GM10266 (cell line): Measurements from ENCODE around the gene SCLT1.
"Not testable (repeated sequence)": the region's sequence is repeated elsewhere in the genome, so short reads cannot be mapped to it uniquely, and the experiment has no call there.

Source experiments
- DNase-seq: peaks from one replicate; pipeline ENCODE4 v3.0.0; 2012; ENCODE audit errors: extremely low spot score
- TF ChIP-seq, protein P1 (sequence below): IDR thresholded peaks from 2 replicates; pipeline ENCODE4 v1.5.1; 2012; ENCODE audit warnings: mild to moderate bottlenecking, low read depth; ENCODE audit not compliant: control insufficient read depth, insufficient read depth; ENCODE audit errors: missing control alignments

Gene SCLT1

DNA sequence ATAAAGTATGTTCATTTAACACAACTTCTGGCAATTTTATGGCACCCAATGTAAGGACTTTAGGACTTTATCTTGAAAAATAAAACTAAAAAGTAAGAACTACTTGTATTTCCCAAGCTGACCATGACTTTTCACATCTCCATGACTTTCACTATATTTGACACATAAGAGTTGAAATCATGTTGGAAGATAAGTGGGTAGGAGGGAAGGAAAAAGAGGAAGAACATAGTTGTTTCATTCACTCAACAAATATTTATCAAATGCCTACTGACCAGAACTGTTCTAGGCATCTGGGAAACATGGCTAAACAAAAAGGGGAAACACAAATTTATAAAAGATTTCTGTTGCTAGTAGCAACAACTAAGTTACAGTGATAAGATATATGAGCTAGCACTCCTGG is 16.0 kb downstream of the SCLT1 start:
- no peak for DNase-seq
- TF ChIP-seq, protein P1, sequence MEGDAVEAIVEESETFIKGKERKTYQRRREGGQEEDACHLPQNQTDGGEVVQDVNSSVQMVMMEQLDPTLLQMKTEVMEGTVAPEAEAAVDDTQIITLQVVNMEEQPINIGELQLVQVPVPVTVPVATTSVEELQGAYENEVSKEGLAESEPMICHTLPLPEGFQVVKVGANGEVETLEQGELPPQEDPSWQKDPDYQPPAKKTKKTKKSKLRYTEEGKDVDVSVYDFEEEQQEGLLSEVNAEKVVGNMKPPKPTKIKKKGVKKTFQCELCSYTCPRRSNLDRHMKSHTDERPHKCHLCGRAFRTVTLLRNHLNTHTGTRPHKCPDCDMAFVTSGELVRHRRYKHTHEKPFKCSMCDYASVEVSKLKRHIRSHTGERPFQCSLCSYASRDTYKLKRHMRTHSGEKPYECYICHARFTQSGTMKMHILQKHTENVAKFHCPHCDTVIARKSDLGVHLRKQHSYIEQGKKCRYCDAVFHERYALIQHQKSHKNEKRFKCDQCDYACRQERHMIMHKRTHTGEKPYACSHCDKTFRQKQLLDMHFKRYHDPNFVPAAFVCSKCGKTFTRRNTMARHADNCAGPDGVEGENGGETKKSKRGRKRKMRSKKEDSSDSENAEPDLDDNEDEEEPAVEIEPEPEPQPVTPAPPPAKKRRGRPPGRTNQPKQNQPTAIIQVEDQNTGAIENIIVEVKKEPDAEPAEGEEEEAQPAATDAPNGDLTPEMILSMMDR = no peak

DNA sequence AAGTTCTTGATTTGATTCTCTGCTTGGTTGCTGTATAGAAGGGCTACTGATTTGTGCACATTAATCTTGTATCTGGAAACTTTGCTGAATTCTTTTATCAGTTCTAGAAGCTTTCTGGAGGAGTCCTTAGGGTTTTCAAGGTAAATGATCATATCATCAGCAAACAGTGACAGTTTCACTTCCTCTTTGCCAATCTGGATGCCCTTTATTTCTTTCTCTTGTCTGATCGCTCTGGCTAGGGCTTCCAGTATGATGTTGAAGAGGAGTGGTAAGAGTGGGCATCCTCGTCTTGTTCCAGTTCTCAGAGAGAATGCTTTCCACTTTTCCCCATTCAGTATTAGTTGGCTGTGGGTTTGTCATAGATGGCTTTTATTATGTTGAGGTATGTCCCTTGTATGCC is 23.8 kb downstream of the SCLT1 start:
- DNase-seq = not testable (repeated sequence)

DNA sequence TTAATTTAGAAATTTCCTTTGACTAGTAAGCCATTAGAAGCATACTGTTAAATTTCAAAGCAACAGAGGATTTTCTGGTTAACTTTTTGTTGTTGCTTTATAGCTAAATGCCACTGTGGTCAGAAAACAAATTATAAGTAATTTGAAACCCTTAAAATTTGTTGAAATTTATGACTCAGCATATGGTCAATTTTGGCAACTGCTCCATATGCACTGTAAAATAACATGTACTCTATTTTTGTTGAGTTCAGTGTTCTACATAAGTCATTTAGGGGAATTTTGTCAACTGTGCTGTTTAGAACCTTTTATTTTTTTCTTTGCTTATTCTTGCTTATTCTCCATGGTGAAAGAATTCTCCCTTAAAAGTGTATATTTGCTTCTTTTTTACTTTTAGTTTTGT is 28.6 kb downstream of the SCLT1 start:
- TF ChIP-seq, protein P1 = no peak

DNA sequence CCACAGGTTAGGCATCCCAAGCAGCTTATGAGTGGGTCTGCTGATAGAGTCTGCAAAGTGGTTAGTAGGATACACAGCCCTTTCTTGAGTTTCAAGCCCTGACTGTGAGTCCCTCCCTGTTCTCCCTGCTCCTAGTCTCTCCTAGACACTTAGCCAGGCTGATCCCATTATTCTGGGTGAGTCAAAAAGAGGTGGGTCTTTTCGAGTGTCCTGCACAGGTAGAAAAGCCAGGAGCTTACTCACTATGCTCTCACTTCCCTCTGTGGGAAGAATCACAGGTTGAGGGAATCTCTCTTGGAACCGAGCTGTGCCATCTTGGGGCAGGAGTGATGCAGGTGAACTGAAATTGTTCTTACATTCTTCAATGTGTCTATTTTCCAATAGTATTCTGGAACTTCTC is 29.7 kb downstream of the SCLT1 start:
- TF ChIP-seq, protein P1 = no peak
- DNase-seq = no peak

More for the DNA sequence above, 28.6 kb downstream of the SCLT1 start:
- DNase-seq = no peak

DNA sequence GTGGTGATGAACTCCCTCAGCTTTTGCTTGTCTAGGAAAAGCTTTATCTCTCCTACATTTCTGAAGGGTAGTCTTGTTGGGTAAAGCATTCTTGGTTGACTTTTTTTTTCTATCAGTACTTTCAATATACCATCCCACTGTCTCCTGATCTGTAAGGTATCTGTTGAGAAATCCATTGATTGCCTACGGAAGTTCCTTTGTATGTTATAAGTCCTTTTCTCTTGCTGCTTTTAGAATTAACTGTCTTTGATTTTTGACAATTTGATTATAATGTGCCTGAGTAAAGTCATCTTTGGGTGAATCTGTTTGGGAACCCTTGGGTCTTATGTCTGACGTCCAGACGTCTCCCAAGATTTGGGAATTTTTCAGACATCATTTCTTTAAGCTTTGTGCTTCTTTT is 30.8 kb downstream of the SCLT1 start:
- no peak for DNase-seq
- TF ChIP-seq, protein P1 = no peak

DNA sequence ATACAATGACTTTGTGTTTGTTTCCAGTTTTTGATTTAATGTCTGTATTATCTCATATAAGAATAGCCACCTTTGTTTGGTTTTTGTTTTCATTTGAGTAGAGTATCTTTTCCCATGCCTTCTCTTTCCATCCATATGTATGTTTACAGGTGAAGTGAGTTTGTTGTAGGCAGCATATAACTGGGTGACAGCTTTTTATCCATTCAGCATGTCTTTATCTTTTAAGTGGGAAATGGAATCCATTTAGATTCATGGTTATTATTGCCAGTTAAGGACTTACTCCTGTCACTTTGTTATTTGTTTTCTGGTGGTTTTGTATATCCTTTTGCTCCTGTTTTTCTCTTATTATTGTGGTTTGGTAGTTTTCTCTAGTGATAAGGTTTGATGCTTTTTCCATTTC is 34.3 kb downstream of the SCLT1 start:
- DNase-seq = no peak
- TF ChIP-seq, protein P1 = no peak

DNA sequence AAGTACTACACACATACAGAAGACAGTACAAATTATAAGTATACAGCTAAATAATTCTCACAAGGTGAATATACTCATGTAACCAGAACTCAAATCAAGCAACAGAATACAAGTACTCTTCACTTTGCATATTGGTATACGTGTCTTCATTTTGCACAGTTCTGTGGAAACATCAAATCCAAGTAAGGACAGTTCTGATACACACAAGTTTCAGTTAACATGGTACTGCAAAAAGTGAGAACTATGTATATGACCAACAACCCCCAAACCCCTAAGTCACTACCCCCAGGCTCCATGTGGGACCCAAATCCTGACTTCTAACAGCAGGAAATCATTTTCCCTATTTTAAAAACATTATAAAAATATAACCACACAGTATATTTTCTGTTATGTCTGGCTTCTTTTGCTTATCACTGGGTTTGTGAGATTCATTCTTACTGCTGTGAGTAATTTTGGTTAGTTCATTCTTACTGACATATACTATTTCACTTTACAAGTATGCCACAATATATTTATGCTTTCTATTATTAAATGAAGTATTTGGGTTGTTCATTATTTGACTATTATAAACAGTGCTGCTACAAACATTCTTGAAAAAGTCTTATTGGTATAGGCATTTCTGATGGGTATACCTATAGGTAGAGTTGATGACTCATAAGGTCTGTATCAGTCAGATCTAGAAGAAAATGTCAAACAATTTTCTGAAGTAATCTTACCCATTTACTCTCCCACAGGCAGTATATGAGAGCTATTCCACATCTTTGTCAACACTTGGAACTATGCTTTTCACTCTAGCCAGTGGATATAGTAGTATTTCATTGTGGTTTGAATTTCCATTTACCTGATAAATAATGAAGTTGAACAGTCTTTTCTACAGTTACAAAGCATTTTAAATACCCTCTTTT is 47.0 kb downstream of the SCLT1 start:
- TF ChIP-seq, protein P1 = no peak
- DNase-seq = no peak

DNA sequence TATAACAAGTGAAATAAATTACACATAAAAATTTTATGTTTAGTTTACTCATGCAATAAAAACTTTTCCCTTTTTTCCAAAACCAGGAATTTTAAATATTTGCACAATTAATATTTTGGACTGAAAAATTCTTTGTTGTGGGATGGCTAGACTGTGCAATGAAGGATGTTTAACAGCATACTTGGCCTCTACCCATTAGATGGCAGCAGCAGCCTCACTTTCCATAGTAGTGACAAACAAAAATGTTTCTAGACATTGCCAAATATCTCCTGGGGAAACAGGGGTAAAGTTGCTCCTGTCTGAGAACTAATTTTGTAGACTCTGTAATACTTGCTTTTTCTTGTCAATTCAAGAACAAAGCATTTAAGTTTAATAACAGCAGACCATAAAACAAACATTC is 49.8 kb downstream of the SCLT1 start:
- TF ChIP-seq, protein P1 = no peak
- no peak for DNase-seq
